Measurements from ENCODE around the gene POLE4.

GRCh38 chr2:74917702-74918619, 40.5 kb upstream of the POLE4 start:
- TF ChIP-seq POLR2A (IDR thresholded peaks at IDR 0.05; ENCODE audit: low read length) (no peak), GATA1 (IDR thresholded peaks at IDR 0.05; ENCODE audit: low read depth, low read length) (no peak)

All from erythroblast (primary cell).